VCaP (cell line): ENCODE measurements around the gene PRRT1.
A peak's percentile ranks its signal among the peaks of the same experiment; 100 is the strongest.

Source experiments
- H3K27ac ChIP-seq: fragments of 450-650 bp; 2 replicates; pipeline ENCODE4 v1.5.1; 2017
- TF ChIP-seq, protein P1 (sequence below): fragments of 450-650 bp; conservative IDR thresholded peaks from 2 replicates; pipeline ENCODE4 v1.5.1; 2017; ENCODE audit warnings: mild to moderate bottlenecking, moderate library complexity

The PRRT1 gene

DNA sequence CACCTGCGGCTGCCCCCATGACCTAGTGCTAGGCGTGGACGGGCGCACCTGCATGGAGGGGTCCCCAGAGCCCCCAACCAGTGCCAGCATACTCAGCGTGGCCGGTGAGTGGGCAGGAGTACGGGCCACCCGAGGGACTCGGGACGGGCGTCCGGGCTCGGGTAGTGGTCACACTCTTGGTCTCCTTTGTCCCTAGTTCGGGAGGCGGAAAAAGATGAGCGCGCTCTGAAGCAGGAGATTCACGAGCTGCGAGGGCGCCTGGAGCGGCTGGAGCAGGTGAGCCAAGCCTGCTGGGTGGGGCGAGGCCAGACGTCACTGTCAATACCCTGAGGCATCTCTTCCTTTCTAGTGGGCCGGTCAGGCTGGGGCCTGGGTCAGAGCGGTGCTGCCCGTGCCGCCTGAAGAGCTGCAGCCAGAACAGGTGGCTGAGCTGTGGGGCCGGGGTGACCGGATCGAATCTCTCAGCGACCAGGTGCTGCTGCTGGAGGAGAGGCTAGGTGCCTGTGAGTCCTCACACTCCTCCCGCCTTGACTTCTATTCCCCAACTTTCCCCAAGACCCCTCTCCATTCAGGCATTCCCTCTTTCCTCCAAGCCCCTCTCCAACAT, 15.5 kb upstream of the PRRT1 start:
- no peak overlapping the region for H3K27ac ChIP-seq
- TF ChIP-seq, protein P1, sequence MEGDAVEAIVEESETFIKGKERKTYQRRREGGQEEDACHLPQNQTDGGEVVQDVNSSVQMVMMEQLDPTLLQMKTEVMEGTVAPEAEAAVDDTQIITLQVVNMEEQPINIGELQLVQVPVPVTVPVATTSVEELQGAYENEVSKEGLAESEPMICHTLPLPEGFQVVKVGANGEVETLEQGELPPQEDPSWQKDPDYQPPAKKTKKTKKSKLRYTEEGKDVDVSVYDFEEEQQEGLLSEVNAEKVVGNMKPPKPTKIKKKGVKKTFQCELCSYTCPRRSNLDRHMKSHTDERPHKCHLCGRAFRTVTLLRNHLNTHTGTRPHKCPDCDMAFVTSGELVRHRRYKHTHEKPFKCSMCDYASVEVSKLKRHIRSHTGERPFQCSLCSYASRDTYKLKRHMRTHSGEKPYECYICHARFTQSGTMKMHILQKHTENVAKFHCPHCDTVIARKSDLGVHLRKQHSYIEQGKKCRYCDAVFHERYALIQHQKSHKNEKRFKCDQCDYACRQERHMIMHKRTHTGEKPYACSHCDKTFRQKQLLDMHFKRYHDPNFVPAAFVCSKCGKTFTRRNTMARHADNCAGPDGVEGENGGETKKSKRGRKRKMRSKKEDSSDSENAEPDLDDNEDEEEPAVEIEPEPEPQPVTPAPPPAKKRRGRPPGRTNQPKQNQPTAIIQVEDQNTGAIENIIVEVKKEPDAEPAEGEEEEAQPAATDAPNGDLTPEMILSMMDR, result no peak

DNA sequence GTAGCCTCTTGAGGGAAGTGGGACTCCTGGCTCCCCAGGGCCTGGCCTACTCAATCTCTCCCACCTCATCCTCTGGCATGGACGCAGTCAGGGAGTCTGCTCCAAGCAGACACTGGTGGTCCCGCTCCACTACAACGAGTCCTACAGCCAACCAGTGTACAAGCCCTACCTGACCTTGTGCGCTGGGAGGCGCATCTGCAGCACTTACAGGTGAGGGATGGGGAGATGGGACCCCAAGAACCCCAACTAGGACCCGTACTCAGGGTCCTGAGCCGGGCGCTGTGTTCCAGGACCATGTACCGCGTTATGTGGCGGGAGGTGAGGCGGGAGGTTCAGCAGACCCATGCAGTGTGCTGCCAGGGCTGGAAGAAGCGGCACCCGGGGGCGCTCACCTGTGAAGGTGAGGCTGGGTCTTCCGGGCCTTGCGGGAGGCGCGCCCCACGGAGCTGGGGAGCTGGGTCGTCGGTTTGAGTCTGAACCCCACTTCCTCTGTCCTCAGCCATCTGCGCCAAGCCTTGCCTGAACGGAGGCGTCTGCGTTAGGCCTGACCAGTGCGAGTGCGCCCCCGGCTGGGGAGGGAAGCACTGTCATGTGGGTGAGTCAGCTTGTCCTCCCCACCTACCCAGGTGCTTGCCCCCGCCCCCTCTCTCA, 14.8 kb upstream of the PRRT1 start:
- no peak overlapping the region for H3K27ac ChIP-seq
- TF ChIP-seq, protein P1, result no peak

DNA sequence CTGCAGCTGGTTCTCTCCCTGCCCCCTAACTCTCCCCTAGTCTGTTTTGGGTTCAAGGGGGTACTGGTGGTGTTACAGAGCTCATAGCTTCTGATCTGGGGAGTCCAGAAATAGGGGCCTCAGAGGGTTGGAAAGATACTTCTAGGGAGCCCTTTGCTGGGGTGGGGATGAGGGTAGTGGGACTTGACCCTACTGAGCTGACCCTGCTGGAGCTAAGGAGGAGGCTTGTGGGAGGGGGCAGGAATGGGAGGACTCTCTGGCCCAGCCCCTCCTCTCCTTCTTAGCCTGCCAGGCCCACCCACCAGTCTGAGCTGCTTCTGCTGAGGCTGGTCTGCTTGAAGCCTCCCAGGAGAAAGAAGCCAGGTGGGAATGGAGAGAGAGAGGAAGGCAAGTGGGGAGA, 12.6 kb upstream of the PRRT1 start, which contains the start of gene EGFL8:
Gene EGFL8 (plus strand): TSS at position 301 of the 400 bp plus-strand sequence. CDS start 1,571 bp downstream, outside the sequence.
- TF ChIP-seq, protein P1, result no peak
- no peak within 1 kb of the TSS for H3K27ac ChIP-seq

DNA sequence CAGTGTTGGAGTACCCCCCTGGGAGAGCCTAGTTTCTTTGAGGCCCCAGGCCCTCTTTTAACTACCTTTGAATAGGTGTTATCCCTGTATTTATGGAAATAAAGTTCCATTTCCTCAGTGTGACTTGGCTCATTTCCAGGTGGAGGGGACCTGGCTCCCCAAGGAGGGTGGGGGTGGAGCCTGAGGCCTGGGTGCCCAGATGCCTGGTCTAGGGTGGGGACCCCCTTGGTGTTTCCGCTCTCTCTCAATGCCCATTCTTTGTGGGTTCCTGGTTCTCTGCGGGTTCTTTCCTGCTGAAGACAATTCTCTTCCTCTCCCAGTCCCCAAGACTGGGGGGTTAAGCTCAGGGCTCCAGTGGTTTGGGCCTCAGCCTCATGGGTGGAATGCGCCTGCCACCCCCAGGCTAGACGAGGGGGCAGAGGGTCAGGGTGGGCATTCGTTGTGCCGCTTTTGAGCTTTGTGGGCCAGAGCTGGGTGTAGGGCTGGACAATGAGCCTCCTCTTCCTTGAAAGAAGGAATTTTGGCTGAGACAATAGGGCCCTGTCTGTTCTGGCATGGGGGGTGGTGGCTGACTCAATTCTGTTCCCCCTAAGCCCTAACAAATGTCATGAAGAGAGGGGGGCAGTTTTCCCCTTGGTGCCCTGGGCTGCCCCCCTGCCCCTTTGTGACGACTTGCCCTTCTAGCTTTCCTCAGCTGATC, 12.0 kb upstream of the PRRT1 start:
- H3K27ac ChIP-seq, result no peak overlapping the region
- TF ChIP-seq, protein P1, result no peak

DNA sequence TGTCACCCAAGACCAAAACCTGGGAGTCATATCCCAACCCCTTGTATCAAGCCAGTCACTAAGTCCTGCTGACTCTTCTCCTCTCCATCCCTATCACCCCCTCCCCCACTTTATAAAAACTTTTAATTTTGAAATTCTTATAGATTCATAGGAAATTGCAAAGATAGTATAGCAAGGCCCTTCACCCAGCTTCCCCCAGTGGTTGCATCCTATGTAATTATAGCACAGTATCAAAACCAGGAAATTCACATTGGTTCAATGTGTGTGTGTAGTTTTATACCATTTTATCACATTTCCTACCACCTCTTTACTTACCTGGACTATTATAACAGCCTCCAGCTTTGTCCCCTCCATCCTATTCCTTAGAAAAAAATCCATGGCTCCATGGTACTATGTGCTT, 6.3 kb upstream of the PRRT1 start:
- TF ChIP-seq, protein P1, result no peak

DNA sequence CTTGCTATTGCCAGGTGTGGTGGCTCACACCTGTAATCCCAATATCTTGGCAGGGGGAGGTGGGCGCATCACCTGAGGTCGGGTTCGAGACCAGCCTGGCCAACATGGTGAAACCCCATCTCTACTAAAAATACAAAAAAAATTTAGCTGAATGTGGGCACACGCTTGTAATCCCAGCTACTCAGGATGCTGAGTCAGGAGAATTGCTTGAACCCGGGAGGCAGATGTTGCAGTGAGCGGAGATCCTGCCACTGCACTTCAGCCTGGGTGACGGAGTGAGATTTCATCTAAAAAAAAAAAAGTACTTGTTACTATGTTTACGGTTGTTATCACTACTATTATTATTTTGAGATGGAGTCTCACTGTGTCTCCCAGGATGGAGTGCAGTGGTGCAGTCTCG, 5.2 kb upstream of the PRRT1 start:
- no peak overlapping the region for H3K27ac ChIP-seq
- TF ChIP-seq, protein P1, result no peak

More for the DNA sequence above, 6.3 kb upstream of the PRRT1 start:
- no peak overlapping the region for H3K27ac ChIP-seq

DNA sequence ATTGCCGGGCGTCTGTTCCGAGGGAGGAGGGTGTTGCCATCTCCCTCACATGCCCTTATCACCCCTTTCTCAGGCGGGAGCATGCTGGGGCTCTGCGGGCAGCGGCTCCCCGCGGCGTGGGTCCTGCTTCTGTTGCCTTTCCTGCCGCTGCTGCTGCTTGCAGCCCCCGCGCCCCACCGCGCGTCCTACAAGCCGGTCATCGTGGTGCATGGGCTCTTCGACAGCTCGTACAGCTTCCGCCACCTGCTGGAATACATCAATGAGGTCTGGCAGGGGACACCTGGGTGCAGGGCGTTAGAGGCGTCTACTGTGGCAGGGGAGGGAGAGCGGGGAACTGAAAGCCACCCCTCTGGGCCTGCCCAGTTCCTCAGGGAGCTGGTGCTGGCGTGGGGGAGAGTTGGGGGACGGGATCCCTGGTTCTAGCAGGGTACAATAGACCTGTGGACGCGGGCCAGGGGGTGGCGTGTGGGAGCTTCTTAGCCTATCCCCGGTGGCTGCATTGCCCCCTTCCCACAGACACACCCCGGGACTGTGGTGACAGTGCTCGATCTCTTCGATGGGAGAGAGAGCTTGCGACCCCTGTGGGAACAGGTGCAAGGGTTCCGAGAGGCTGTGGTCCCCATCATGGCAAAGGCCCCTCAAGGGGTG, 2.9 kb upstream of the PRRT1 start:
- TF ChIP-seq, protein P1, result peak; percentile 75
- peak overlapping the region; percentile 89 for H3K27ac ChIP-seq
